Lower lobe of right lung (tissue), 2 donors: ENCODE results near the gene ADAM8. TPM values are rescaled to one million over a fixed set of nuclear protein-coding genes. Genes with fewer than 3 reads are reported as not detected.

Experiments
- ATAC-seq, 2 donors: fragments of 200-7000 bp; cut with Tn5 transposase; one replicate each; pipeline ENCODE4 v1.9.1; 2020 to 2022; ENCODE audit warnings: mild to moderate bottlenecking in 2 of 2, moderate library complexity in 2 of 2
- DNase-seq: peaks from one replicate; pipeline ENCODE4 v3.0.0-alpha.2; 2020
- H3K27ac ChIP-seq: fragments of 200-600 bp; one replicate; pipeline ENCODE4 v1.8.0; 2022
- H3K27me3 ChIP-seq: fragments of 200-600 bp; one replicate; pipeline ENCODE4 v1.8.0; 2022; ENCODE audit warnings: low read depth
- H3K36me3 ChIP-seq: fragments of 200-600 bp; one replicate; pipeline ENCODE4 v1.8.0; 2022; ENCODE audit warnings: mild to moderate bottlenecking
- H3K4me1 ChIP-seq: fragments of 200-600 bp; one replicate; pipeline ENCODE4 v1.8.0; 2022
- H3K4me3 ChIP-seq: fragments of 200-600 bp; one replicate; pipeline ENCODE4 v1.8.0; 2022; ENCODE audit warnings: mild to moderate bottlenecking
- H3K9me3 ChIP-seq: fragments of 200-600 bp; one replicate; pipeline ENCODE4 v1.8.0; 2022
- intact Hi-C: fragments of 100-400 bp; cut with DNase I; formaldehyde crosslinking; loops from one replicate; pipeline ENCODE4 v1.11.0; 2022
- total RNA-seq: library from RNA; stranded (reverse); fragmentation: NEBNext Ultra II Directional; extraction: Animal tissue kit (Norgen Biotek cat#: 25700); gene quantifications from one replicate; pipeline ENCODE4 v1.2.1, GENCODE V29; 2021
- TF ChIP-seq, protein P1 (sequence below): fragments of 200-600 bp; IDR thresholded peaks from one replicate; pipeline ENCODE4 v1.8.0; 2022; ENCODE audit warnings: antibody characterized with exemption, mild to moderate bottlenecking
- donor health status: DM: no; HTN: yes; CAD: no; lungs with severe emphysema.

ADAM8 gene
- total RNA-seq, 1 donor from 2014 or later: 18.7 TPM

DNA sequence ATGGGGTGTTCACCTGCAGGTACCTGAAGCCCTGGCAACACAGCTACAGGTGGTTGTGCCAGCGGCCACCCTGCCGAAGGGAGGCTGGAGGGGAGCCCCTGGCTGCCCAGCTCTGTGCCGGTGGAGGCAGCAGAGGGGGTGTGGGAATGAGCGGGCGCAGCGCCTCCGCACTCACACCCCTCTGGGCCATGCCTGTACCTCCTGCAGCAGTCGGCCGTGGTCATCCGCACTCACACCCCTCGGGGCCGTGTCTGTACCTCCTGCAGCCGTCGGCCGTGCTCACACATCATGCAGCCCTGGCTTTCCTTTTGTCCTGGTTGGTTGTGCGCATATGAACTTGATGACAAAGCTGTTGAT lies 33.7 kb upstream of the ADAM8 start:
- DNase-seq (no peak), ATAC-seq (no peak)
- Histone ChIP-seq H3K36me3 (peaks cover 40% of the 10 kb centered on the region), H3K27ac (no peak overlapping the region), H3K4me3 (no peak overlapping the region), H3K9me3 (no peaks in the 10 kb centered on the region), H3K27me3 (no peaks in the 10 kb centered on the region), H3K4me1 (peaks cover 28% of the 10 kb centered on the region)
- TF ChIP-seq, protein P1, sequence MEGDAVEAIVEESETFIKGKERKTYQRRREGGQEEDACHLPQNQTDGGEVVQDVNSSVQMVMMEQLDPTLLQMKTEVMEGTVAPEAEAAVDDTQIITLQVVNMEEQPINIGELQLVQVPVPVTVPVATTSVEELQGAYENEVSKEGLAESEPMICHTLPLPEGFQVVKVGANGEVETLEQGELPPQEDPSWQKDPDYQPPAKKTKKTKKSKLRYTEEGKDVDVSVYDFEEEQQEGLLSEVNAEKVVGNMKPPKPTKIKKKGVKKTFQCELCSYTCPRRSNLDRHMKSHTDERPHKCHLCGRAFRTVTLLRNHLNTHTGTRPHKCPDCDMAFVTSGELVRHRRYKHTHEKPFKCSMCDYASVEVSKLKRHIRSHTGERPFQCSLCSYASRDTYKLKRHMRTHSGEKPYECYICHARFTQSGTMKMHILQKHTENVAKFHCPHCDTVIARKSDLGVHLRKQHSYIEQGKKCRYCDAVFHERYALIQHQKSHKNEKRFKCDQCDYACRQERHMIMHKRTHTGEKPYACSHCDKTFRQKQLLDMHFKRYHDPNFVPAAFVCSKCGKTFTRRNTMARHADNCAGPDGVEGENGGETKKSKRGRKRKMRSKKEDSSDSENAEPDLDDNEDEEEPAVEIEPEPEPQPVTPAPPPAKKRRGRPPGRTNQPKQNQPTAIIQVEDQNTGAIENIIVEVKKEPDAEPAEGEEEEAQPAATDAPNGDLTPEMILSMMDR: no peak
- intact Hi-C loops: no loop called here

DNA sequence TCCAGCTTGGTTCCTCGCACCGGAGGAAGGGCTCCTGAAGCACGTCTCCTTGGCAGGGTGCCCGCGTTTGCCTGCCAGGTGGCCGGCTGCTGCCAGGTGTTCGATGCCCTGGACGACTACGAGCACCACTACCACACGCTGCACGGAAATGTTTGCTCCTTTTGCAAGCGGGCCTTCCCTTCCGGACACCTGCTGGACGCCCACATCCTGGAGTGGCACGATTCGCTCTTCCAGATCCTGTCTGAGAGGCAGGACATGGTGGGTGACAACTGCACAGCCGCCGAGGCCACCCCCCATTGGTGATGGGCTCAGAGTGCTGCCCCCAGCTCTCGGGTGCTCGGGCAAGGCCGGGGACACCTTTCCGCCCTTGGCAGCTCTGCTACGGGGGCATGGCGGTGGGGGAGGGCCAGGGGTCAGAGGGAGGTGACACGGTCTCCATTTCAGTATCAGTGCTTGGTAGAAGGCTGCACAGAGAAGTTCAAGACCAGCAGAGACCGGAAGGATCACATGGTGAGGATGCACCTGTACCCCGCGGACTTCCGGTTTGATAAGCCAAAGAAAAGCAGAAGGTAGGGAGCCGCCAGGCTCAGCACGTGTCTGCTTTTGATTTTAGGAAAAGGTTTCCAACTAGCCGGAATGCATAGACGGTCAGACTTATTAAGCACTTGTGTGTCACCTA lies 33.2 kb upstream of the ADAM8 start:
- Histone ChIP-seq H3K4me3 (peak overlapping the region; percentile 96), H3K36me3 (peaks cover 40% of the 10 kb centered on the region), H3K27ac (peak overlapping the region; percentile 99), H3K4me1 (peaks cover 28% of the 10 kb centered on the region), H3K9me3 (no peaks in the 10 kb centered on the region), H3K27me3 (no peaks in the 10 kb centered on the region)
- ATAC-seq (no peak), DNase-seq (peak; percentile 75)
- intact Hi-C loops: no loop called here
- TF ChIP-seq, protein P1: no peak

DNA sequence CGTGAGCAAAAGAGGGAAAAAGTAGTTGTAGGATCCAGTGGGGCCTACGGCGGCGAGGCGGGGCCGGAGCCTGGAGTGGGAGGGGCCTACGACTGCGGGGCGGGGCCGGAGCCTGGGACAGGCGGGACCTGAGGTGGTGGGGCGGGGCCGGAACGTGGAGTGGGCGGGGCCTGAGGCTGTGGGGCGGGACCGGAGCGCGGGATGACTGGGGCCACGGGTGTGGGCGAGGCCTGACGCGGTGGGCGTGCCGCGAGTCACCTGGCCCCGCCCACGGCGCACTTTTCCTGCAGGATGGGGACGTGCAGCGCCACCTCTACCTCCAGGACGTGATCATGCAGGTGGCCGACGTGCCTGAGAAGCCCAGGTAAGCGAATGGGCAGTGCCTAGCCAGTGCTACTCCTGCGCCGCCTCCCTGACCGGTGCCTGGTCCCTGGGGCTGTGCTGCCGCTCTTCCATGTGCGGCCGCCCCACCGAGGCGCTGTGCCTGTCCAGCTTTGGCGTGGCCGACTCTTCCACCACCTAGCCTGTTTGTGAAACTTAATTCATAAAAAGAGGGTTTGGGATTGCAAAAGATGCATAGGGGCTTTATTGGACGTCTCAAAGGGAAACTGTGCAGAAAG lies 32.5 kb upstream of the ADAM8 start:
- Histone ChIP-seq H3K27me3 (no peaks in the 10 kb centered on the region), H3K27ac (peak overlapping the region; percentile 99), H3K4me3 (peak overlapping the region; percentile 96), H3K4me1 (peaks cover 28% of the 10 kb centered on the region), H3K36me3 (peaks cover 40% of the 10 kb centered on the region), H3K9me3 (no peaks in the 10 kb centered on the region)
- TF ChIP-seq, protein P1: no peak
- DNase-seq (peak; percentile 95), ATAC-seq (peak; percentile 96 to 97)
- intact Hi-C loops: no loop called here

DNA sequence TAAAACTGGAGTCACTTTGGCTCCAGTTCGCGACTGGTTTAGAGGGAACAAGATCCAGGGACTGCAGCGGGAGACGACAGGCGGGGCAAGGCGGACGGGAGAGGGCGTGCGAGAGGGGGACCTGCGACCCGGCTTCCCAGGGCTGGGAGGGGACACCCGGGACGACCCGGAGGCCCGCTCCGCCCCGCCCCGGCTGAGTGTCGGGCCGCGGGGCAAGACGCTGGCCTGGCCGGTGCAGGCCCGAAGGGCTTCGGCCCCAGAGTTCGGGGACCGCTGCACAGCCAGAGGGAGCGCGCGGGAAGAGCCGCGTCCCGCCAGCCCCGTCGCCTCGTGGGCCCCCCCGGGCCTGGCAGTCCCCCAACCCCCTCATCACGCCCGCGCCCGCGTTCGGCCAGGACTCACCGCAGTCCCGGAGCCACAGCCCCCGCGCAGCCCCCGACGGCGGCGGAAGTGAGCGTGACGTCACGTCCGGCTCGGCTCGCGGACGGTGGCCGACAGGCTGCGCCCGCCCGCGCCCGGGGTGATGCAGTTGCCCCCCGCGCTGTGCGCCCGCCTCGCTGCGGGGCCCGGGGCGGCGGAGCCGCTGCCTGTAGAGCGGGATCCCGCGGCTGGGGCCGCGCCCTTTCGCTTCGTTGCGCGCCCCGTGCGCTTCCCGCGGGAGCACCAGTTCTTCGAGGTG lies 31.9 kb upstream of the ADAM8 start, which contains the start of the genes TUBGCP2 and ZNF511:
TSS of gene TUBGCP2 (minus strand) at position 452 of the 679 bp plus-strand sequence. CDS start 5,931 bp downstream, outside the sequence.
TSS of gene ZNF511 (plus strand) at position 494 of the 679 bp plus-strand sequence. CDS start at position 524, 30 bp downstream.
- DNase-seq (peak; percentile 90), ATAC-seq (peak; percentile 93 to 94)
- H3K36me3 ChIP-seq: peaks cover 40% of the 10 kb centered on the region
- no peaks in the 10 kb centered on the region for H3K9me3 ChIP-seq
- peak within 1 kb of the TSS; percentile 96 for H3K4me3 ChIP-seq
- no peaks in the 10 kb centered on the region for H3K27me3 ChIP-seq
- intact Hi-C loops: no loop called here
- TF ChIP-seq, protein P1: no peak
- peak within 1 kb of the TSS; percentile 99 for H3K27ac ChIP-seq
- peaks cover 28% of the 10 kb centered on the region for H3K4me1 ChIP-seq

DNA sequence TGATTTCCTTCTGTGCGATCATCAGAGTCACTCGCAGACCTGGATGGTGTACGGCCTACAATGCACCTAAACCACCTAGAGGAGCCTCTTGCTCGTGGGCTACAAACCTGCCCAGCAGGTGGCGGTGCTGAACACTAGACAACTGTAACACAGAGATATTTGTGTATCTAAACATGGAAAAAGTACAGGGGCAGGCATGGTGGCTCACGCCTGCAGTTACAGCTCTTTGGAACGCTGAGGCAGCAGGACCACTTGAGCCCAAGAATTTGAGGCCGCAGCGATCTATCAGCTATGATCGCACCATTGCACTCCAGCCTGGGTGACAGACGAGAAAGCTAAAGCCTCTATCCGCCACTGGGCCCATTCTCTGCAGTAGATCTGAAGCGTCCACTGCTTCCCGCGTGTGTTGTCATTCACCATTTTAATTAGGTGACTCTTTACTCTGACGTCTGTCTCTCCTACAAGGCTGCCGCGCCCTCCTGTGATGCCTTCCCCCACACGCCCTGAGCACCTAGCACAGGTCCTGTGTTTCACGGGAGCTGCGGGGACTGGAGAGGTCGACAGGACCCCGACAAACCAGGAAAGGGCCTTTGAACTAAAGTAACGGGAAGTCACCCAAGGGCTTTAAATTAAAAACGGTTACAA lies 31.2 kb upstream of the ADAM8 start:
- intact Hi-C loops: no loop called here
- ATAC-seq: peak; percentile 60 to 64
- peaks cover 34% of the 10 kb centered on the region for H3K36me3 ChIP-seq
- peak overlapping the region; percentile 99 for H3K27ac ChIP-seq
- no peaks in the 10 kb centered on the region for H3K9me3 ChIP-seq
- H3K4me3 ChIP-seq: peak overlapping the region; percentile 96
- TF ChIP-seq, protein P1: peak; percentile 70
- H3K4me1 ChIP-seq: peaks cover 28% of the 10 kb centered on the region
- no peaks in the 10 kb centered on the region for H3K27me3 ChIP-seq
- DNase-seq: peak; percentile 92
